SU-DHL-6 (cell line): Measurements from ENCODE around the gene PDZD4.

Experiments
- H2AFZ ChIP-seq: fragments of 200-600 bp; sonication (generic); 2 replicates; pipeline ENCODE4 v1.6.1; 2014; ENCODE audit warnings: low read depth, mild to moderate bottlenecking, moderate library complexity, mixed read lengths, antibody characterized with exemption, low read length; ENCODE audit not compliant: severe bottlenecking
- H3F3A ChIP-seq: fragments of 200-600 bp; shearing (Covaris generic); 2 replicates; pipeline ENCODE4 v1.6.0; 2016; ENCODE audit warnings: antibody characterized with exemption, mild to moderate bottlenecking; ENCODE audit not compliant: insufficient read depth
- H3K27ac ChIP-seq: fragments of 200-600 bp; sonication (generic); 2 replicates; pipeline ENCODE4 v1.5.1; 2016; ENCODE audit warnings: low read depth, mild to moderate bottlenecking, low read length, moderate library complexity, mixed read lengths
- H3K27me3 ChIP-seq: fragments of 200-600 bp; sonication (generic), shearing (Covaris generic); 2 replicates; pipeline ENCODE4 v1.6.0; 2014; ENCODE audit warnings: mild to moderate bottlenecking, low read length
- H3K36me3 ChIP-seq: fragments of 200-600 bp; sonication (generic); 2 replicates; pipeline ENCODE4 v1.6.1; 2014; ENCODE audit warnings: mild to moderate bottlenecking, low read length, mixed read lengths
- H3K4me2 ChIP-seq: fragments of 300-600, 200-600 bp; shearing (Covaris generic), sonication (generic); 2 replicates; pipeline ENCODE4 v1.6.0; 2014; ENCODE audit warnings: low read length, low read depth, mild to moderate bottlenecking; ENCODE audit not compliant: poor library complexity, severe bottlenecking
- H3K4me3 ChIP-seq: fragments of 200-600 bp; sonication (generic); 2 replicates; pipeline ENCODE4 v1.5.1; 2014; ENCODE audit warnings: antibody characterized with exemption, low read length, mild to moderate bottlenecking, mixed read lengths; ENCODE audit not compliant: insufficient read depth, poor library complexity, severe bottlenecking
- H3K79me2 ChIP-seq: fragments of 200-600 bp; sonication (generic); 2 replicates; pipeline ENCODE4 v1.6.1; 2014; ENCODE audit warnings: mild to moderate bottlenecking, low read length, moderate library complexity; ENCODE audit not compliant: insufficient read depth
- H3K9ac ChIP-seq: fragments of 200-600 bp; sonication (generic); 2 replicates; pipeline ENCODE4 v1.7.0; 2014; ENCODE audit warnings: mild to moderate bottlenecking, low read length
- H3K9me2 ChIP-seq: fragments of 200-600 bp; sonication (generic); replicated peaks from 2 replicates; pipeline ENCODE4 v1.6.1; 2014; ENCODE audit warnings: low read length; ENCODE audit not compliant: insufficient read depth
- H3K9me3 ChIP-seq: fragments of 200-600 bp; sonication (generic); 2 replicates; pipeline ENCODE4 v1.6.1; 2014; ENCODE audit warnings: low read length, mixed read lengths; ENCODE audit not compliant: insufficient read depth
- H4K20me1 ChIP-seq: fragments of 200-600 bp; sonication (generic); 2 replicates; pipeline ENCODE4 v1.6.1; 2014; ENCODE audit warnings: low read depth, mild to moderate bottlenecking, antibody characterized with exemption, low read length, moderate library complexity, mixed read lengths
- CTCF ChIP-seq: fragments of 200-600 bp; sonication (generic); IDR thresholded peaks from one replicate; pipeline ENCODE4 v1.5.1; 2017; ENCODE audit warnings: antibody characterized with exemption, mild to moderate bottlenecking, low read length, moderate library complexity; ENCODE audit not compliant: insufficient read depth, poor library complexity, severe bottlenecking
- EZH2phosphoT487 ChIP-seq: fragments of 200-600 bp; sonication (generic), shearing (Covaris generic); conservative IDR thresholded peaks from 2 replicates; pipeline ENCODE4 v1.6.1; 2018; ENCODE audit warnings: mild to moderate bottlenecking, antibody characterized with exemption, low read length, moderate library complexity, mixed read lengths

PDZD4 gene

GRCh38 chrX:153845842-153846241 lies 15.5 kb upstream of the PDZD4 start:
- Histone ChIP-seq H4K20me1 (no peaks in the 10 kb centered on the region), H3K9ac (no peak overlapping the region), H3K27me3 (no peaks in the 10 kb centered on the region), H3K9me2 (no peaks in the 10 kb centered on the region), H3K9me3 (no peaks in the 10 kb centered on the region), H3K4me2 (no peak overlapping the region), H3K79me2 (no peaks in the 10 kb centered on the region), H3F3A (no peaks in the 10 kb centered on the region), H3K36me3 (no peaks in the 10 kb centered on the region), H2AFZ (no peak overlapping the region), H3K27ac (no peak overlapping the region), H3K4me3 (no peak overlapping the region)
- TF ChIP-seq EZH2phosphoT487 (no peak), CTCF (no peak)

- Histone ChIP-seq H3K79me2 (no peaks in the 10 kb centered on the region), H3K36me3 (no peaks in the 10 kb centered on the region), H3K9me2 (no peaks in the 10 kb centered on the region), H3K4me3 (no peak overlapping the region), H3K27ac (no peak overlapping the region), H3K4me2 (no peak overlapping the region), H3F3A (no peaks in the 10 kb centered on the region), H3K9me3 (no peaks in the 10 kb centered on the region), H3K27me3 (no peaks in the 10 kb centered on the region), H3K9ac (no peak overlapping the region), H4K20me1 (no peaks in the 10 kb centered on the region), H2AFZ (no peak overlapping the region)
- TF ChIP-seq CTCF (no peak), EZH2phosphoT487 (no peak)
Observed at GRCh38 chrX:153845195-153845594, 14.9 kb upstream of the PDZD4 start.

- H3K4me2 ChIP-seq = no peak overlapping the region
- no peak overlapping the region for H2AFZ ChIP-seq
- no peak overlapping the region for H3K27ac ChIP-seq
- no peak overlapping the region for H3K4me3 ChIP-seq
- H3K79me2 ChIP-seq = no peaks in the 10 kb centered on the region
- no peaks in the 10 kb centered on the region for H3K36me3 ChIP-seq
- H3K27me3 ChIP-seq = no peaks in the 10 kb centered on the region
- H3K9me3 ChIP-seq = no peaks in the 10 kb centered on the region
- H3K9me2 ChIP-seq = no peaks in the 10 kb centered on the region
- no peaks in the 10 kb centered on the region for H4K20me1 ChIP-seq
- TF ChIP-seq CTCF = no peak
- no peak for TF ChIP-seq EZH2phosphoT487
- H3F3A ChIP-seq = no peaks in the 10 kb centered on the region
- no peak overlapping the region for H3K9ac ChIP-seq
Observed at GRCh38 chrX:153844509-153845082, 14.3 kb upstream of the PDZD4 start.
